ENCODE data around the gene PCDHGB1. TPM values are rescaled to one million over a fixed set of nuclear protein-coding genes. Genes with fewer than 3 reads are reported as not detected.
"Not testable (repeated sequence)": the region's sequence is repeated elsewhere in the genome, so short reads cannot be mapped to it uniquely, and the experiment has no call there.

PCDHGB1 gene
- total RNA-seq, 1 experiment from 2014 or later = 0.10 TPM

DNA sequence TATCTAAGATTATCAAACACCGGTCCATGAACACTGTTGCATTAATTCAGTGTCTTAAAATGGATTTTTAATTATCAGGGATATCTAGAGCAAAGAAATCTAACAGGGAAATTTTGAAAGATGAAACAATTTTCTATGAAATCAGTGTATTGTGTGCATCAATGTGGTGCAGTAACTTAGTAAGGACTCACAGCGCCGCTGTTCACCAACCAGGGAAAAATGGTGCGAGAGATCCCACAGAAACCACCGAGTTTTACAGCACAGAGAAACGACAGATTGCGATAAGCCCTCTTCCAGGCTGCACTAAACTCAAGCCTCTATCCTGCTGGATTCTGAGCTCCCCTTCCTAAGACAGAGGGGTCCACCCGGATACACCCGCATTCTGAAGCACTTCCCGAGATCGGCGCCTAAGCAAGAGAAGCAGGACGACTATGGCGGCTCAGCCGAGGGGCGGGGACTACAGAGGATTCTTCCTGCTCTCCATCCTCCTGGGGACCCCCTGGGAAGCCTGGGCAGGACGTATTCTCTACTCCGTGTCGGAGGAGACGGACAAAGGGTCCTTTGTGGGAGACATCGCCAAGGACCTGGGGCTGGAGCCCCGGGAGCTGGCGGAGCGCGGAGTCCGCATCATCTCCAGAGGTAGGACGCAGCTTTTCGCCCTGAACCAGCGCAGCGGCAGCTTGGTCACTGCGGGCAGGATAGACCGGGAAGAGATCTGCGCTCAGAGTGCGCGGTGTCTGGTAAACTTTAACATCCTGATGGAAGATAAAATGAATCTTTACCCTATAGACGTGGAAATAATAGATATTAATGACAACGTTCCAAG lies 32.8 kb downstream of the PCDHGB1 start, which contains the start of gene PCDHGA7:
TSS of gene PCDHGA7 (plus strand) at position 274 of the 826 bp plus-strand sequence. CDS start at position 432, 158 bp downstream.
- no peak for DNase-seq (ENCODE audit: low spot score)

DNA sequence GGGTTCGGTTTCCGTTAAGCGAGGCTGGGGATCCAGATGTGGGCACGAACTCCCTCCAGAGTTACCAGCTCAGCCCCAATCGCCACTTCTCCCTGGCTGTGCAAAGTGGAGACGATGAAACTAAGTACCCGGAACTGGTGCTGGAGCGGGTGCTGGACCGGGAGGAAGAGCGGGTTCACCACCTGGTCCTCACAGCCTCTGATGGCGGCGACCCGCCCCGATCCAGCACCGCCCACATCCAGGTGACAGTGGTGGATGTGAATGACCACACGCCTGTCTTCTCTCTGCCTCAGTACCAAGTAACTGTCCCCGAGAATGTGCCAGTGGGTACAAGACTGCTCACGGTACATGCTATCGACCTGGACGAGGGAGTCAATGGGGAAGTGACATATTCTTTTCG lies 33.4 kb downstream of the PCDHGB1 start:
- DNase-seq (ENCODE audit: low spot score) = no peak

DNA sequence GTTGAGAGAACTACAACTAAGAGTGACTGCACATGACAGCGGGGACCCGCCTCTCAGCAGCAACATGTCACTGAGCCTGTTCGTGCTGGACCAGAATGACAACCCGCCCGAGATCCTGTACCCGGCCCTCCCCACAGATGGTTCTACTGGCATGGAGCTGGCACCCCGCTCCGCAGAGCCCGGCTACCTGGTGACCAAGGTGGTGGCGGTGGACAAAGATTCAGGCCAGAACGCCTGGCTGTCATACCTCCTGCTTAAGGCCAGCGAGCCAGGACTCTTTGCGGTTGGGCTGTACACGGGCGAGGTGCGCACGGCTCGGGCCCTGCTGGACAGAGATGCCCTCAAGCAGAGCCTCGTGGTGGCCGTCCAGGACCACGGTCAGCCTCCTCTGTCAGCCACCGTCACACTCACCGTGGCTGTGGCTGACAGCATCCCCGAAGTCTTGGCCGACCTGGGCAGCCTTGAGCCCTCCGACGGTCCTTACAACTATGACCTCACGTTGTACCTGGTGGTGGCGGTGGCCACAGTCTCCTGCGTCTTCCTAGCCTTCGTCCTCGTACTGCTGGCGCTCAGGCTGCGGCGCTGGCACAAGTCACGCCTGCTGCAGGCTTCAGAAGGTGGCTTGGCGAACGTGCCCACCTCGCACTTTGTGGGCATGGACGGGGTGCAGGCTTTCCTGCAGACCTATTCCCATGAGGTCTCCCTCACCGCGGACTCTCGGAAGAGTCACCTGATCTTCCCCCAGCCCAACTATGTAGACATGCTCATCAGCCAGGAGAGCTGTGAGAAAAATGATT lies 34.8 kb downstream of the PCDHGB1 start:
- DNase-seq (ENCODE audit: low spot score) = no peak

DNA sequence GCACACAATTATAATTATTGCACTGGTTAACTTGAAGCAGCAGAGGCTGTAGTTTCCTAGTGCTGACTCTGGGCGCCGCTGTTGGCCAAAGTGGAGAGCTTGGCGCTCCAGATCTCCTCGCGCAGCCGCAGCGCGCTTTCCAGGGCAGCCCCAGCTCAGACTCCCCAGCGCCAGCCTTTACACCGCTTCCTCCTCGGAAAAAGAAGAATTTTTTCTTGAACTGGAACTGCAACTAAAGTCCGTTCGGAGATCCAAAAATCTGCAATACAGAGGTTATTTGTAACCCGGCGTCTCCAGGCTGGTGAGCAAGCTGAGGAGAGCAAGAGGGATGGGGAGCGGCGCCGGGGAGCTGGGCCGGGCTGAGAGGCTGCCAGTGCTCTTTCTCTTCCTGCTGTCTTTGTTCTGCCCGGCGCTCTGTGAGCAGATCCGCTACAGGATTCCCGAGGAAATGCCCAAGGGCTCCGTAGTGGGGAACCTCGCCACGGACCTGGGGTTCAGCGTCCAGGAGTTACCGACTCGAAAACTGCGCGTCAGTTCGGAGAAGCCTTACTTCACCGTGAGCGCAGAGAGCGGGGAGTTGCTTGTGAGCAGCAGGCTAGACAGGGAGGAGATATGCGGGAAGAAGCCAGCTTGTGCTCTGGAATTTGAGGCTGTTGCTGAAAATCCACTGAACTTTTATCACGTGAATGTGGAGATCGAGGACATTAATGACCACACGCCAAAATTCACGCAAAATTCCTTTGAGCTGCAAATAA lies 37.8 kb downstream of the PCDHGB1 start, which contains the start of gene PCDHGB4:
TSS of gene PCDHGB4 (plus strand) at position 142 of the 755 bp plus-strand sequence. CDS start at position 329, 187 bp downstream.
- DNase-seq (ENCODE audit: low spot score) = not testable (repeated sequence)

DNA sequence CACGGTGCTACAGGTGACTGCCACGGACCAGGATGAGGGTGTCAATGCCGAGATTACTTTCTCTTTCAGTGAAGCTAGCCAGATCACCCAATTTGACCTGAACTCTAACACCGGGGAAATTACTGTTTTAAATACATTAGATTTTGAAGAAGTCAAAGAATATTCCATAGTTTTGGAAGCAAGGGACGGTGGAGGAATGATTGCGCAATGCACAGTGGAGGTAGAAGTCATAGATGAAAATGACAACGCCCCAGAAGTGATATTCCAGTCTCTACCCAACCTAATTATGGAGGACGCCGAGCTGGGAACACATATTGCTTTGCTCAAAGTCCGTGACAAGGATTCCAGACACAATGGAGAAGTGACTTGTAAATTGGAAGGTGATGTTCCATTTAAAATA lies 38.8 kb downstream of the PCDHGB1 start:
- DNase-seq (ENCODE audit: low spot score) = no peak

DNA sequence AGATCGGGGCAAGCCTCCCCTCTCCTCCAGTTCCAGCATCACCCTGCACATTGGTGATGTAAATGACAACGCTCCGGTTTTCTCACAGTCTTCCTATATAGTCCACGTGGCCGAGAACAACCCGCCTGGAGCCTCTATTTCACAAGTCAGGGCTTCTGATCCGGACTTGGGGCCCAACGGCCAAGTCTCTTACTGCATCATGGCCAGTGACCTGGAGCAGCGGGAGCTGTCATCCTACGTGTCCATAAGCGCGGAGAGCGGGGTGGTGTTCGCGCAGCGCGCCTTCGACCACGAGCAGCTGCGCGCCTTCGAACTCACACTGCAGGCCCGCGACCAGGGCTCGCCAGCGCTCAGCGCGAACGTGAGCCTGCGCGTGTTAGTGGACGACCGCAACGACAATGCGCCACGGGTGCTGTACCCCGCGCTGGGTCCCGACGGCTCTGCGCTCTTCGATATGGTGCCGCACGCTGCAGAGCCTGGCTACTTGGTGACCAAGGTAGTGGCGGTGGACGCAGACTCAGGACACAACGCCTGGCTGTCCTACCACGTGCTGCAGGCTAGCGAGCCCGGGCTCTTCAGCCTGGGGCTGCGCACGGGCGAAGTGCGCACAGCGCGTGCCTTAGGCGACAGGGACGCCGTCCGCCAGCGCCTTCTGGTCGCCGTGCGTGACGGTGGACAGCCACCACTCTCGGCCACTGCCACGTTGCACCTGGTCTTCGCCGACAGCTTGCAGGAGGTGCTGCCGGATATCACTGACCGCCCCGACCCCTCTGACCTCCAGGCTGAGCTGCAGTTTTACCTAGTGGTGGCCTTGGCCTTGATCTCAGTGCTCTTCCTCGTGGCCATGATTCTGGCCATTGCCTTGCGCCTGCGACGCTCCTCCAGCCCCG lies 39.5 kb downstream of the PCDHGB1 start:
- DNase-seq (ENCODE audit: low spot score) = no peak

DNA sequence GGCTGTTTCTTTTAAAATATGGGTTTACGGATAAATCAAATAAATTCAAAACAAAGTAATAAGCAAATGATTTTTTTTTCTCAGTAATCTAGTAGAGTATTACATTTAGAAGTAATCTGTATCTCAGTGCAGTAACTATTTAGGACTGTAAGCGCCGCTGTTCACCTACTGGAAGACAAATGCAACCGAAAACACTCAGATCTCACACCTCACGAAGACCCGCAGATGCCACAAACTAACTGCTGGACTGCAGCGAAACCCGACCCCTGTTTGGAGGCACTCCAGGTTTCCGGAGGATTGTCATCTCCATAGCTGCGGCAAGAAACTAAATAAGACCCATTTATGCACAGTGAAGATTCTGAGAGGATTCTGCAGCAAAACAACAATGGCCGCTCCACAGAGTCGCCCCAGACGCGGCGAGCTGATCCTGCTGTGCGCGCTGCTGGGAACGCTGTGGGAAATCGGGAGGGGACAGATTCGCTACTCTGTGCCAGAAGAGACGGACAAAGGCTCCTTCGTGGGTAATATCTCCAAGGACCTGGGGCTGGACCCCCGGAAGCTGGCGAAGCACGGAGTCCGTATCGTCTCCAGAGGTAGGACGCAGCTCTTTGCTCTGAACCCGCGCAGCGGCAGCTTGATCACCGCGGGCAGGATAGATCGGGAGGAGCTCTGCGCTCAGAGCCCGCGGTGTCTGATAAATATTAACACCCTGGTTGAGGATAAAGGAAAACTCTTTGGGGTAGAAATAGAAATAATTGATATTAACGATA lies 42.7 kb downstream of the PCDHGB1 start, which contains the start of gene PCDHGA8:
TSS of gene PCDHGA8 (plus strand) at position 205 of the 770 bp plus-strand sequence. CDS start at position 386, 181 bp downstream.
- no peak for DNase-seq (ENCODE audit: low spot score)

DNA sequence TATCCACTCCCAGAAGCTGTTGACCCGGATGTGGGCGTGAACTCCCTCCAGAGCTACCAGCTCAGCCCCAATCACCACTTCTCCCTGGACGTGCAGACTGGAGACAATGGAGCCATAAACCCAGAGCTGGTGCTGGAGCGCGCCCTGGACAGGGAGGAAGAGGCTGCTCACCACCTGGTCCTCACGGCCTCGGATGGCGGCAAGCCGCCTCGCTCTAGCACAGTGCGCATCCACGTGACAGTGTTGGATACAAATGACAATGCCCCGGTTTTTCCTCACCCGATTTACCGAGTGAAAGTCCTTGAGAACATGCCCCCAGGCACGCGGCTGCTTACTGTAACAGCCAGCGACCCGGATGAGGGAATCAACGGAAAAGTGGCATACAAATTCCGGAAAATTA lies 43.4 kb downstream of the PCDHGB1 start:
- no peak for DNase-seq (ENCODE audit: low spot score)

DNA sequence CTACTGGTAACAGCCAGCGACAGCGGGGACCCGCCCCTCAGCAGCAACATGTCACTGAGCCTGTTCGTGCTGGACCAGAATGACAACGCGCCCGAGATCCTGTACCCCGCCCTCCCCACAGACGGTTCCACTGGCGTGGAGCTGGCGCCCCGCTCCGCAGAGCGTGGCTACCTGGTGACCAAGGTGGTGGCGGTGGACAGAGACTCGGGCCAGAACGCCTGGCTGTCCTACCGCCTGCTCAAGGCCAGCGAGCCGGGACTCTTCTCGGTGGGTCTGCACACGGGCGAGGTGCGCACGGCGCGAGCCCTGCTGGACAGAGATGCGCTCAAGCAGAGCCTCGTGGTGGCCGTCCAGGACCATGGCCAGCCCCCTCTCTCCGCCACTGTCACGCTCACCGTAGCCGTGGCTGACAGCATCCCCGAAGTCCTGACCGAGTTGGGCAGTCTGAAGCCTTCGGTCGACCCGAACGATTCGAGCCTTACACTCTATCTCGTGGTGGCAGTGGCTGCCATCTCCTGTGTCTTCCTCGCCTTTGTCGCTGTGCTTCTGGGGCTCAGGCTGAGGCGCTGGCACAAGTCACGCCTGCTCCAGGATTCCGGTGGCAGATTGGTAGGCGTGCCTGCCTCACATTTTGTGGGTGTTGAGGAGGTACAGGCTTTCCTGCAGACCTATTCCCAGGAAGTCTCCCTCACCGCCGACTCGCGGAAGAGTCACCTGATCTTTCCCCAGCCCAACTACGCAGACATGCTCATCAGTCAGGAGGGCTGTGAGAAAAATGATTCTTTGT lies 44.7 kb downstream of the PCDHGB1 start:
- DNase-seq (ENCODE audit: low spot score) = not testable (repeated sequence)

DNA sequence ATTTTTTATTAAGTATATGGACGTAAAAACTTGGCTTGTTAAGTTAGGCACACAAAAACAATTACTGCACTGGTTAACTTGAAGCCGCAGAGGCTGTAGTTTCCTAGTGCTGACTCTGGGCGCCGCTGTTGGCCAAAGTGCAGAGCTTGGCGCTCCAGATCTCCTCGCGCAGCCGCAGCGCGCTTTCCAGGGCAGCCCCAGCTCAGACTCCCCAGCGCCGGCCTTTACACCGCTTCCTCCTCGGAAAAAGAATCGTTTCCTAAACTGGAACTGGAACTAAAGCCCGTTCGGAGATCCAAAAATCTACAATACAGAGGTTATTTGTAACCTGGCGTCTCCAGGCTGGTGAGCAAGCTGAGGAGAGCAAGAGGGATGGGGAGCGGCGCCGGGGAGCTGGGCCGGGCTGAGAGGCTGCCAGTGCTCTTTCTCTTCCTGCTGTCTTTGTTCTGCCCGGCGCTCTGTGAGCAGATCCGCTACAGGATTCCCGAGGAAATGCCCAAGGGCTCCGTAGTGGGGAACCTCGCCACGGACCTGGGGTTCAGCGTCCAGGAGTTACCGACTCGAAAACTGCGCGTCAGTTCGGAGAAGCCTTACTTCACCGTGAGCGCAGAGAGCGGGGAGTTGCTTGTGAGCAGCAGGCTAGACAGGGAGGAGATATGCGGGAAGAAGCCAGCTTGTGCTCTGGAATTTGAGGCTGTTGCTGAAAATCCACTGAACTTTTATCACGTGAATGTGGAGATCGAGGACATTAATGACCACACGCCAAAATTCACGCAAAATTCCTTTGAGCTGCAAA lies 48.1 kb downstream of the PCDHGB1 start, which contains the start of gene PCDHGB5:
TSS of gene PCDHGB5 (plus strand) at position 192 of the 796 bp plus-strand sequence. CDS start at position 373, 181 bp downstream.
- DNase-seq (ENCODE audit: low spot score) = not testable (repeated sequence)

DNA sequence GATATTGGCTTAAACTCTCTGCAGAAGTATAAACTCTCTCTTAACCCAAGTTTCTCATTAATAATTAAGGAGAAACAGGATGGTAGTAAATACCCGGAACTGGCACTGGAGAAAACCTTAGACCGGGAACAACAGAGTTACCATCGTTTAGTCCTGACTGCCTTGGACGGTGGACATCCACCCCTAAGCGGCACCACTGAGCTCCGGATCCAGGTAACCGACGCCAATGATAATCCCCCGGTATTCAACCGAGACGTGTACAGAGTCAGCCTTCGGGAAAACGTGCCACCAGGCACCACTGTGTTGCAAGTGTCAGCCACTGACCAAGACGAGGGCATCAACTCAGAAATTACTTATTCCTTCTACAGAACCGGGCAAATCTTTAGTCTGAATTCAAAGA lies 48.7 kb downstream of the PCDHGB1 start:
- no peak for DNase-seq (ENCODE audit: low spot score)

DNA sequence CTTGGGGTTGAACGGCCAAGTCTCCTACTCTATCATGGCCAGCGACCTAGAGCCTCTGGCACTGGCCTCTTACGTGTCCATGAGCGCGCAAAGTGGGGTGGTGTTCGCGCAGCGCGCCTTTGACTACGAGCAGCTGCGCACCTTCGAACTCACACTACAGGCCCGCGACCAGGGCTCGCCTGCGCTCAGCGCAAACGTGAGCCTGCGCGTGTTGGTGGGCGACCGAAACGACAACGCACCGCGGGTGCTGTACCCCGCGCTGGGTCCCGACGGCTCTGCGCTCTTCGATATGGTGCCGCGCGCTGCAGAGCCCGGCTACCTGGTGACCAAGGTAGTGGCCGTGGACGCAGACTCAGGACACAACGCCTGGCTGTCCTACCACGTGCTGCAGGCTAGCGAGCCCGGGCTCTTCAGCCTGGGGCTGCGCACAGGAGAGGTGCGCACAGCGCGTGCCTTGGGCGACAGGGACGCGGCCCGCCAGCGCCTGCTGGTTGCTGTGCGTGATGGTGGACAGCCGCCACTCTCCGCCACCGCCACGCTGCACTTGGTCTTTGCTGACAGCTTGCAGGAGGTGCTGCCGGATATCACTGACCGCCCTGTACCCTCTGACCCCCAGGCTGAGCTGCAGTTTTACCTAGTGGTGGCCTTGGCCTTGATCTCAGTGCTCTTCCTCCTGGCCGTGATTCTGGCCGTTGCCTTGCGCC lies 49.8 kb downstream of the PCDHGB1 start:
- no peak for DNase-seq (ENCODE audit: low spot score)

Other genes with a start within 250 kb of the PCDHGB1 start
- 0.03 TPM in 1 of 2 replicates, not detected in the other for gene PCDHB3, start 249.6 kb upstream of the PCDHGB1 start, total RNA-seq (2014; rRNA removed; shearing (Covaris generic))
- not detected in 2 replicates for gene PCDHB4, start 228.3 kb upstream of the PCDHGB1 start, total RNA-seq (2014; rRNA removed; shearing (Covaris generic))
- gene PCDHB5, start 214.9 kb upstream of the PCDHGB1 start, total RNA-seq (2014; rRNA removed; shearing (Covaris generic)) = not detected in 2 replicates
- not detected in 2 replicates for gene PCDHB6, start 200.0 kb upstream of the PCDHGB1 start, total RNA-seq (2014; rRNA removed; shearing (Covaris generic))
- gene PCDHB7, start 177.5 kb upstream of the PCDHGB1 start, total RNA-seq (2014; rRNA removed; shearing (Covaris generic)) = 0.05 TPM in 2 replicates
- 0.16 TPM in 1 of 2 replicates, not detected in the other for gene PCDHB8, start 172.3 kb upstream of the PCDHGB1 start, total RNA-seq (2014; rRNA removed; shearing (Covaris generic))
- gene PCDHB16, start 167.7 kb upstream of the PCDHGB1 start, total RNA-seq (2014; rRNA removed; shearing (Covaris generic)) = 0.05 and 0.69 TPM in 2 replicates
- 0.03 and 0.25 TPM in 2 replicates for gene PCDHB9, start 162.9 kb upstream of the PCDHGB1 start, total RNA-seq (2014; rRNA removed; shearing (Covaris generic))
- 0.05 TPM in 1 of 2 replicates, not detected in the other for gene PCDHB10, start 157.7 kb upstream of the PCDHGB1 start, total RNA-seq (2014; rRNA removed; shearing (Covaris generic))
- gene PCDHB11, start 150.5 kb upstream of the PCDHGB1 start, total RNA-seq (2014; rRNA removed; shearing (Covaris generic)) = 0.23 TPM in 1 of 2 replicates, not detected in the other
- 0.13 and 0.18 TPM in 2 replicates for gene PCDHB12, start 141.4 kb upstream of the PCDHGB1 start, total RNA-seq (2014; rRNA removed; shearing (Covaris generic))
- gene PCDHB13, start 136.2 kb upstream of the PCDHGB1 start, total RNA-seq (2014; rRNA removed; shearing (Covaris generic)) = 0.05 and 0.15 TPM in 2 replicates
- 0.18 and 0.31 TPM in 2 replicates for gene PCDHB14, start 126.8 kb upstream of the PCDHGB1 start, total RNA-seq (2014; rRNA removed; shearing (Covaris generic))
- 0.05 and 0.20 TPM in 2 replicates for gene PCDHB15, start 104.7 kb upstream of the PCDHGB1 start, total RNA-seq (2014; rRNA removed; shearing (Covaris generic))
- gene SLC25A2, start 46.0 kb upstream of the PCDHGB1 start, total RNA-seq (2014; rRNA removed; shearing (Covaris generic)) = 0.33 TPM in 1 of 2 replicates, not detected in the other
- 36.5 and 44.4 TPM in 2 replicates for gene TAF7, start 29.3 kb upstream of the PCDHGB1 start, total RNA-seq (2014; rRNA removed; shearing (Covaris generic))
- 0.21 and 0.61 TPM in 2 replicates for gene PCDHGA1, start 19.6 kb upstream of the PCDHGB1 start, total RNA-seq (2014; rRNA removed; shearing (Covaris generic))
- gene PCDHGA2, start 11.3 kb upstream of the PCDHGB1 start, total RNA-seq (2014; rRNA removed; shearing (Covaris generic)) = 0.03 and 0.05 TPM in 2 replicates
- gene PCDHGA3, start 6.3 kb upstream of the PCDHGB1 start, total RNA-seq (2014; rRNA removed; shearing (Covaris generic)) = 0.10 TPM in 1 of 2 replicates, not detected in the other
- gene PCDHGA4, start 4.9 kb downstream of the PCDHGB1 start, total RNA-seq (2014; rRNA removed; shearing (Covaris generic)) = 0.05 TPM in 1 of 2 replicates, not detected in the other
- 0.26 TPM in 1 of 2 replicates, not detected in the other for gene PCDHGB2, start 9.9 kb downstream of the PCDHGB1 start, total RNA-seq (2014; rRNA removed; shearing (Covaris generic))
- gene PCDHGA5, start 14.1 kb downstream of the PCDHGB1 start, total RNA-seq (2014; rRNA removed; shearing (Covaris generic)) = 0.13 TPM in 2 replicates
- gene PCDHGB3, start 20.1 kb downstream of the PCDHGB1 start, total RNA-seq (2014; rRNA removed; shearing (Covaris generic)) = 0.41 and 0.47 TPM in 2 replicates
- 0.21 and 0.48 TPM in 2 replicates for gene PCDHGA6, start 23.8 kb downstream of the PCDHGB1 start, total RNA-seq (2014; rRNA removed; shearing (Covaris generic))
- 0.03 TPM in 1 of 2 replicates, not detected in the other for gene PCDHGA7, start 32.6 kb downstream of the PCDHGB1 start, total RNA-seq (2014; rRNA removed; shearing (Covaris generic))
- 0.05 TPM in 1 of 2 replicates, not detected in the other for gene PCDHGB4, start 37.6 kb downstream of the PCDHGB1 start, total RNA-seq (2014; rRNA removed; shearing (Covaris generic))
- gene PCDHGA8, start 42.5 kb downstream of the PCDHGB1 start, total RNA-seq (2014; rRNA removed; shearing (Covaris generic)) = 0.10 TPM in 1 of 2 replicates, not detected in the other
- gene PCDHGB5, start 47.8 kb downstream of the PCDHGB1 start, total RNA-seq (2014; rRNA removed; shearing (Covaris generic)) = not detected in 2 replicates
- gene PCDHGA9, start 52.7 kb downstream of the PCDHGB1 start, total RNA-seq (2014; rRNA removed; shearing (Covaris generic)) = 0.31 and 0.50 TPM in 2 replicates
- gene PCDHGB6, start 57.9 kb downstream of the PCDHGB1 start, total RNA-seq (2014; rRNA removed; shearing (Covaris generic)) = 0.18 and 0.33 TPM in 2 replicates
- 2.8 and 4.3 TPM in 2 replicates for gene PCDHGA10, start 62.9 kb downstream of the PCDHGB1 start, total RNA-seq (2014; rRNA removed; shearing (Covaris generic))
- gene PCDHGB7, start 67.6 kb downstream of the PCDHGB1 start, total RNA-seq (2014; rRNA removed; shearing (Covaris generic)) = 0.66 and 2.1 TPM in 2 replicates
- gene PCDHGA11, start 71.0 kb downstream of the PCDHGB1 start, total RNA-seq (2014; rRNA removed; shearing (Covaris generic)) = 0.13 and 0.64 TPM in 2 replicates
- 0.13 and 0.37 TPM in 2 replicates for gene PCDHGA12, start 80.4 kb downstream of the PCDHGB1 start, total RNA-seq (2014; rRNA removed; shearing (Covaris generic))
- gene PCDHGC3, start 125.9 kb downstream of the PCDHGB1 start, total RNA-seq (2014; rRNA removed; shearing (Covaris generic)) = 1.8 and 2.1 TPM in 2 replicates
- gene PCDHGC4, start 134.9 kb downstream of the PCDHGB1 start, total RNA-seq (2014; rRNA removed; shearing (Covaris generic)) = 1.7 TPM in 1 of 2 replicates, not detected in the other
- gene PCDHGC5, start 139.0 kb downstream of the PCDHGB1 start, total RNA-seq (2014; rRNA removed; shearing (Covaris generic)) = 0.61 TPM in 1 of 2 replicates, not detected in the other